Measurements from ENCODE around the gene DLD. TPM values are rescaled to one million over a fixed set of nuclear protein-coding genes. Genes with fewer than 3 reads are reported as not detected.
"Not testable (repeated sequence)": the region's sequence is repeated elsewhere in the genome, so short reads cannot be mapped to it uniquely, and the experiment has no call there.

DLD gene
- total RNA-seq, 1 donor from 2014 or later, result 78.2 TPM

- intact Hi-C loops (cut with micrococcal nuclease), result no loop called here
Observed at GRCh38 chr7:107913851-107914250, 22.9 kb downstream of the DLD start.

- intact Hi-C loops (cut with micrococcal nuclease), result no loop called here
Observed at GRCh38 chr7:107914831-107915230, 23.8 kb downstream of the DLD start.

GRCh38 chr7:107915541-107915940 is 24.6 kb downstream of the DLD start:
- intact Hi-C loops (cut with micrococcal nuclease), result no loop called here

- intact Hi-C loops (cut with micrococcal nuclease), result no loop called here
Observed at GRCh38 chr7:107917763-107918651, 27.0 kb downstream of the DLD start.

GRCh38 chr7:107918948-107919347 is 28.0 kb downstream of the DLD start:
- intact Hi-C loops (cut with micrococcal nuclease), result no loop called here

- intact Hi-C loops (cut with micrococcal nuclease), result no loop called here
Observed at GRCh38 chr7:107920048-107920772, 29.2 kb downstream of the DLD start.

GRCh38 chr7:107921826-107922225 is 30.8 kb downstream of the DLD start:
- intact Hi-C loops (cut with micrococcal nuclease), result not testable (repeated sequence)

GRCh38 chr7:107922886-107923285 is 31.9 kb downstream of the DLD start:
- intact Hi-C loops (cut with micrococcal nuclease), result no loop called here

- intact Hi-C loops (cut with micrococcal nuclease), result no loop called here
Observed at GRCh38 chr7:107924841-107925504, 34.0 kb downstream of the DLD start.

- intact Hi-C loops (cut with micrococcal nuclease), result no loop called here
Observed at GRCh38 chr7:107926481-107926880, 35.5 kb downstream of the DLD start.

GRCh38 chr7:107931740-107932515 is 40.9 kb downstream of the DLD start:
- intact Hi-C loops (cut with micrococcal nuclease), result no loop called here

GRCh38 chr7:107932805-107933204 is 41.8 kb downstream of the DLD start:
- intact Hi-C loops (cut with micrococcal nuclease), result no loop called here

- intact Hi-C loops (cut with micrococcal nuclease), result no loop called here
Observed at GRCh38 chr7:107933386-107934013, 42.5 kb downstream of the DLD start.

- intact Hi-C loops (cut with micrococcal nuclease), result no loop called here
Observed at GRCh38 chr7:107934991-107935770, 44.2 kb downstream of the DLD start.

- intact Hi-C loops (cut with micrococcal nuclease), result no loop called here
Observed at GRCh38 chr7:107936312-107936711, 45.3 kb downstream of the DLD start.

- intact Hi-C loops (cut with micrococcal nuclease), result no loop called here
Observed at GRCh38 chr7:107937531-107937930, 46.5 kb downstream of the DLD start.

- intact Hi-C loops (cut with micrococcal nuclease), result no loop called here
Observed at GRCh38 chr7:107938456-107939250, 47.7 kb downstream of the DLD start.

- intact Hi-C loops (cut with micrococcal nuclease), result no loop called here
Observed at GRCh38 chr7:107939573-107940489, 48.8 kb downstream of the DLD start.

Data from T-helper 2 cell treated with Interferon-gamma antibody and Interleukin-4, amounts not matched to agents 100 ng/mL and 5 ng/mL, for 36 hours (primary cell).